ENCODE measurements around the gene ECE1.

ECE1 gene

DNA sequence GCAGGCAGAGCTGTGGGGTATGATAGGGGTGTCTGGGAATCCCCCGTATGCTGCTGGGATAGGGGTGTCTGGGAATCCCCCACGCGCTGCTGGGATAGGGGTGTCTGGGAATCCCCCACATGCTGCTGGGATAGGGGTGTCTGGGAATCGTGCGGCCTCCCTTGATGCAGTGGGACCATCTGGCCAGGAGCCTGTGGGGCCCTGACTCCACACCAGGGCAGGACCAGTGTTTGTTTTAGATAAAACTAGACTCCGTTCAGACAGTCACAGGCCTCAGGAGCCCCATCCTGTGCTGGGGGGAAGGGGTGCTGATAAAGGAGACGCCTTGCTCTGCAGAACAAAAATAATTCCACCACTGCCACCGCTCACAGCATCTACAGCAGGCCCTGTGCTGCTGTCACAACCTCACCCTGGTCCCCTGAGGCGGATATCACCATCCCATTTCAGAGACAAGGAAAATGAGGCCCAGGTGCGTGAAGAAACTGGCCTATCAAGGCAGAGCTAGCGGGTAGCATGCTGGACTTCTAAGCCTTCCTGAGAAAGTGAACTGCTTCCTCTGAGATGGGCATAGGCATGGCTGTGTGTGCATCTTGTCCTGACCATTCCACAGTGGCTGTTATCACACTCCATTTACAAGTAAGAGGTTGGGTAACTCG lies 24.0 kb downstream of the ECE1 start:
- no peak for DNase-seq

- DNase-seq: no peak
Measured at GRCh38 chr1:21265644-21266043, 24.6 kb downstream of the ECE1 start.

GRCh38 chr1:21264898-21265297 lies 25.4 kb downstream of the ECE1 start:
- no peak for DNase-seq

DNA sequence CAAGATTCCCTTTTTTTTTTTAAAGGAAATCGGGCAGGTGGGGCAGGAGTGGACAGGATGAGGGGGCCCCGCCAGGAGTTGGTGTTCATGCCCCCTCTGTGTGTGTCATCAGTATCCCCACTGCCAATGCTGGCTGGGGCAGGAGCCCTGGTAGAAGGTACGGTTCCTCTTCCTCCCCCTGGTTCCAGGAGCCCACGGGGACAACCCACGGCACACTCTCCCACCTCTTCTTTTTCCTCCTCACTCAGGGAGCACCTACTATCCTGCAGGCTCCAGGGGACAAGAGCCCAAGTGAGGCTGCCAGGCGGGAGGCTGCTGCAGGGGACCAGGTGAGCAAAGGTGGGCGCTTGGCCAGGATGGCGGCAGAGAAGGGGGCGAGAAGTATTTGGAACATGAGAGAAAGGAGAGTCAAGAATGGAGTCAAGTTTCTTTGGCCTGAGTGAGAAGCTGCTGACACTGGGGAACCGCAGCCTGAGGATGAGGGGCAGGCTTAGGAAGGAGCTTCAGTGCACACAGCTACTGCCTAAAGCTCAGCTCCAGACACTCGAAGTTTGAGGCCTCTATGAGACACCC lies 26.5 kb downstream of the ECE1 start:
- DNase-seq: no peak

GRCh38 chr1:21263052-21263429 lies 27.2 kb downstream of the ECE1 start:
- DNase-seq: no peak

DNA sequence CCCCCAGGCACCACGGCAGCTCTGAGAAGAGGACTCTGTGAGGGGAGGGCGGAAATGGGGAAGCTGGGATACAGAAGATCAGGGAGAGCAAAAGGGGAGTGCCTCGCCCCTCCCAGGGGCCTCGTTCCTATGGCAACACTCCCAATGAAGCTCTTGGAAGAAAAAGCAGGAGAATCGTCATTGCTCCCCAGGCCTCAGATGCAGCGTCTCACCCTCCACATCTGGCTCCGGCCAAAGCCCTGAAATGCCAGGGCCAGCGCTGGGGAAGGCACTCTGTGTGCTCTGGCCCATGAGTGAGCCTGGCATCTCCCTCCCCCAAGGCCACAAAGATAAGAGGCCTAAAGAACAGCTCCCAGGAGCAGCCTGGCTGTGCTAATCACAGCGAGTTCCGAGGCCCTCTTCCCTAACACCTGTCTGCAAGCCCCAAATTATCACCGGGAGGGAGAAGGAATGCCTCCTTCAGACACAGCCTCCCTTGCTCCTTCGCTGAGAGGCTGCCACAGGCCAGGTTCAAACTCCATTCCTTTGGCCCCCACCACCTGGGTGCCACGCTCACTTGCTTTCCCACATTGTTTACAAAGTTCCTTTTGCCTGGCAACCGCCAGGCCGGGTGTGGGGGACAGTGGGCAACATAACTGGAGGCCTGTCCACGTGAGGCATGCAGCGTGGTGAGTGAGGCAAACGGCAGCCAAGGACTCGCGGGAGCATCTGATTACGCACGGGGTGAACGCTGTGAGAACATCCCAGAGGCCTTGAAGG lies 27.8 kb downstream of the ECE1 start:
- peak; percentile 79 for DNase-seq

DNA sequence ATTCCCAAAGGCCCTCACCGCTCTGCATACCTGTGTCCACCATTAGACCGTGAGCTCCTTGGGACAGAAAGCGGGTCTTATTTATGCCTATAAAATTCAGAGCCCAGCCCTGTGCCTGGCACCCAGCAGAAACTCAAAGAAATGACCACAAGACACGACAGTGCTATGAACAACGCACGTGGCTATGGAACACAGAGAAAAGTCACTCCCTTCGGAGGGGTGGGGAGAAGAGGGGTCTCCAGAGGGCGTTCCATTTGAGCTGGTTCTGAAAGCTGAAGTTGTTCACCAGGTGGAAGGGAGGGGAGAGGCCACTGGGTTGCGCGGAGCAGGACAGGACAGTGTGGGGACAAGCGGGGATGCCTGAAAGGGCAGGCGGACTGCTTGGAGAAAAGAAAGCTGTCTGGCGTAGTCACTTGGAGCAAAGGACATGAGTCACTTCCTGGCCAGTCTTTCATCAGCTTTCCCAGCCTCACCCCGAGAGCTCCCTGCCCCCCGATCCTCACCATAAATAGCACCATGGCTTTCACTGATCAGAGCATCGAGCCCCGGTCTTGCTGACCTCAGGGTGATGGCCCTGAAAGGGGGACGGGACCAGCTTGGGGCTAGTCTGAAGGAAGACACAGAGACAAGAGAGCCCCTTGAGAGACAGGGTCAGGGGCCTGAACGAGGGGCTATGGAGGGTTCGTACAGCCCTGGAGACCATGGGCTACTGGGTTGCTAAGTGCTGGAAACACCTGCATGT lies 28.5 kb downstream of the ECE1 start:
- peak; percentile 69 for DNase-seq

GRCh38 chr1:21260405-21261125 lies 29.7 kb downstream of the ECE1 start:
- DNase-seq: no peak

- DNase-seq: no peak
Measured at GRCh38 chr1:21259316-21260076, 30.8 kb downstream of the ECE1 start.

- DNase-seq: no peak
Measured at GRCh38 chr1:21258331-21259134, 31.7 kb downstream of the ECE1 start.

DNA sequence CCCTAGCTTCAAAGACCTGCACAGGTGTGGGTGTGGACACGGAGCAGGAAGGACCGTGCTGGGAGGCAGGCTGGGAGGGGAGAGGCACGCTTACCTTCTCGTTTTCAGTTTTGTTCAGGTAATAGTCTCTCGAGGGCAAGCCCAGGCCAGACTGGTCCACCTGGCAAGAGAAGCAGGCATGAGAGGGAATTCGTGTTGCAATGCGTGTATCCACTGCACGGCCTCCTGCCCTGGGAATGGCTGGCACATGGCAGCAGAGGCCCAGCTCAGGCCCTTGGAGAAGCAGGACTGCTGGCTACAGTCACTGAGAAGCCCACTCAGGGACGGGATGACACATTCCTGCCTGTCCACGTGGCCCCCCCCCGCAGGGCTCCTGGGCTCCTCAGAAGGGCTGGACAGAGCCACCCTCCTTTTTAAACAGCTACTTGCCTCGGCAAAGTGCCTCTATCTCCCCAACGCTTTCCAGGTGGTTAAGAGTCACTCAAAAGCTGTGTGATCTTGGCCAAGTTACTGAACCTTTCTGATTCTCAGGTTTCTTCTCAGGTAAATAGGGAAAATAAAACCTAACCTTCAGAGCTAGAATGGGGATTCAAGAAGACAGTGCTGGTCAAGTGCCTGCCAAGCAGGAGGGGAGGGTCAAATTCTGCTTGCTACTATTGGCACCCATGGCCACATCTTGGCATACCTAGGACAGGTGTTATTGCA lies 32.7 kb downstream of the ECE1 start:
- no peak for DNase-seq

- DNase-seq: no peak
Measured at GRCh38 chr1:21256776-21257175, 33.5 kb downstream of the ECE1 start.

- no peak for DNase-seq
Measured at GRCh38 chr1:21255943-21256320, 34.3 kb downstream of the ECE1 start.

DNA sequence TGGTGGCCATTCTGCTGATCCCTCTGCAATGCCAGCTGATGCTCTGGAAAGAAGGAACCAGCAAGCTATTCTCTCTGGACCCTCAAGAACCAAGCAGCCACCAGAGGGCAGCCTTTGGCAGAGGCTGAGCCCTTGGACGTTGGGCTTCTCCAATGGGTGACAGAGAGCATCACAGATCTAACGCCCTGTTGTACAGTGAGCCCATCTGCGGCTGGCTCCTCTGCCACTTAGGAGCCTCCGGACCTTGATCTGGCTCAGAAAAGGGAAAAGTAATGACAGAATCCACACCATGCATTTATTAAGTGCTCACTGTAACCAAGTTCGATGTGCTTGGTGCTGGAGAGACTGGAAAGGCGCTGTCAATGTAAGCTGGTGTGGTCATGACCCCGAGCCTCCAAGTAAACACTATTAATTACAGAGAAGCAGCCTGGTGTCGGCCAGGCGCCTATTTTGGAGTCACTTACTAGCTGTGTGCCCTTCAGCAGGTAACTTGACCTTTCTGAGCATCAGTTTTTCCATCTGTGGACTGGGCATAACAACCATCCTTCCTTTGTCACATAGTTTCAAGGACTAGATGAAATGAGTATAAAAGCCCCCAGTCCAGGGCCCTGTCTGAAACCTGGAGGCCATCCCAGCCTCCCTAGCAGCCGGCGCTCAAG lies 34.9 kb downstream of the ECE1 start:
- DNase-seq: peak; percentile 90

DNA sequence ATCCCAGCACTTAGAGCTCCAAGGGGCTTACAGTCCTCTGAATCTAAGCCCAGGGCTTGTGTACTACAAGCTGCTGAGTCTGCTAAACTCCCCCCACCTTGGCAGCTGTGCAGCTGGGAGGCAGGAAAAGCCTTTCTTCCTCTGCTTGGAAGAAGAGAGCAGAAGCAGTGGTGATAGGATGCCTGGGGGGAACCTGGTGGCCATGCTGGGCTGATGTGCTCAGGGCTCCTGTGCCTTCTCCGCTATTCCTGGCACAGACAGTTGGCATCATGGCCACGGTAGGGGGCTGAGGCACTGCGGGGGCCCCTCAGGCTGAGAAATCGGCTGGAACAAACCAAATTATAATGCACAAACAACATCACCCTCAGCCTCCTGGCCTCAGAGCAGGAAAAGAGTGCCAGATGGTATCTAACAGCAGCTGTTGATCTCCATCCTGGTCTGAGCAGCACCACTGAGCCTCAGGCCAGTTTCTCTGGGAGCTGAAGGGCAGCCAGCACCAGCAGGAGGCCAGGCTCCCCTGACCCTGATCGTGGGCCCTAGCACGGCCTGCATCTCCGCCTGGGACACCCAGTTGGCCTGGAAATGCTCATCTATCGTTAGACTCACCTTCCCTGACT lies 35.8 kb downstream of the ECE1 start:
- peak; percentile 92 for DNase-seq

GRCh38 chr1:21251773-21252471 lies 38.3 kb downstream of the ECE1 start:
- peak; percentile 77 for DNase-seq

GRCh38 chr1:21249940-21250493 lies 40.2 kb downstream of the ECE1 start:
- DNase-seq: no peak

- no peak for DNase-seq
Measured at GRCh38 chr1:21247892-21248715, 42.2 kb downstream of the ECE1 start.
